GM19240 (cell line): ENCODE results near the gene NRG2.

ENCODE experiments used
- DNase-seq: peaks from one replicate; pipeline ENCODE4 v3.0.0; 2011; ENCODE audit warnings: low spot score; ENCODE audit not compliant: insufficient read length

Gene NRG2

GRCh38 chr5:139861889-139862207 lies 181.3 kb downstream of the NRG2 start:
- DNase-seq, result no peak

GRCh38 chr5:139861021-139861888 lies 181.8 kb downstream of the NRG2 start:
- no peak for DNase-seq

- DNase-seq, result no peak
Measured at GRCh38 chr5:139859013-139859412, 184.1 kb downstream of the NRG2 start.

- DNase-seq, result no peak
Measured at GRCh38 chr5:139856714-139857113, 186.4 kb downstream of the NRG2 start.

GRCh38 chr5:139855946-139856540 lies 187.1 kb downstream of the NRG2 start:
- DNase-seq, result no peak

GRCh38 chr5:139855451-139855850 lies 187.6 kb downstream of the NRG2 start:
- no peak for DNase-seq

- no peak for DNase-seq
Measured at GRCh38 chr5:139854953-139855352, 188.1 kb downstream of the NRG2 start.

GRCh38 chr5:139854029-139854605 lies 189.0 kb downstream of the NRG2 start:
- DNase-seq, result no peak

GRCh38 chr5:139852696-139853095 lies 190.4 kb downstream of the NRG2 start:
- no peak for DNase-seq

- no peak for DNase-seq
Measured at GRCh38 chr5:139851558-139851957, 191.5 kb downstream of the NRG2 start.

GRCh38 chr5:139850423-139851016 lies 192.6 kb downstream of the NRG2 start:
- DNase-seq, result no peak

- no peak for DNase-seq
Measured at GRCh38 chr5:139849942-139850341, 193.2 kb downstream of the NRG2 start.

- DNase-seq, result no peak
Measured at GRCh38 chr5:139849501-139849900, 193.6 kb downstream of the NRG2 start.

GRCh38 chr5:139848508-139849100 lies 194.5 kb downstream of the NRG2 start:
- no peak for DNase-seq

- peak; percentile 83 for DNase-seq
Measured at GRCh38 chr5:139847790-139848507, 195.2 kb downstream of the NRG2 start.

GRCh38 chr5:139847091-139847490 lies 196.0 kb downstream of the NRG2 start:
- DNase-seq, result no peak

- DNase-seq, result no peak
Measured at GRCh38 chr5:139845846-139846681, 197.0 kb downstream of the NRG2 start.

- DNase-seq, result peak; percentile 88
Measured at GRCh38 chr5:139844472-139845145, 198.5 kb downstream of the NRG2 start.

- DNase-seq, result peak; percentile 54
Measured at GRCh38 chr5:139843991-139844390, 199.1 kb downstream of the NRG2 start.

- no peak for DNase-seq
Measured at GRCh38 chr5:139842321-139842720, 200.8 kb downstream of the NRG2 start.
